ENCODE data around the gene CDC25A. TPM values are rescaled to one million over a fixed set of nuclear protein-coding genes. Genes with fewer than 3 reads are reported as not detected.

CDC25A gene
- under 1 TPM in 1 of 2 donors, not detected in 1; 0.33 TPM for total RNA-seq

DNA sequence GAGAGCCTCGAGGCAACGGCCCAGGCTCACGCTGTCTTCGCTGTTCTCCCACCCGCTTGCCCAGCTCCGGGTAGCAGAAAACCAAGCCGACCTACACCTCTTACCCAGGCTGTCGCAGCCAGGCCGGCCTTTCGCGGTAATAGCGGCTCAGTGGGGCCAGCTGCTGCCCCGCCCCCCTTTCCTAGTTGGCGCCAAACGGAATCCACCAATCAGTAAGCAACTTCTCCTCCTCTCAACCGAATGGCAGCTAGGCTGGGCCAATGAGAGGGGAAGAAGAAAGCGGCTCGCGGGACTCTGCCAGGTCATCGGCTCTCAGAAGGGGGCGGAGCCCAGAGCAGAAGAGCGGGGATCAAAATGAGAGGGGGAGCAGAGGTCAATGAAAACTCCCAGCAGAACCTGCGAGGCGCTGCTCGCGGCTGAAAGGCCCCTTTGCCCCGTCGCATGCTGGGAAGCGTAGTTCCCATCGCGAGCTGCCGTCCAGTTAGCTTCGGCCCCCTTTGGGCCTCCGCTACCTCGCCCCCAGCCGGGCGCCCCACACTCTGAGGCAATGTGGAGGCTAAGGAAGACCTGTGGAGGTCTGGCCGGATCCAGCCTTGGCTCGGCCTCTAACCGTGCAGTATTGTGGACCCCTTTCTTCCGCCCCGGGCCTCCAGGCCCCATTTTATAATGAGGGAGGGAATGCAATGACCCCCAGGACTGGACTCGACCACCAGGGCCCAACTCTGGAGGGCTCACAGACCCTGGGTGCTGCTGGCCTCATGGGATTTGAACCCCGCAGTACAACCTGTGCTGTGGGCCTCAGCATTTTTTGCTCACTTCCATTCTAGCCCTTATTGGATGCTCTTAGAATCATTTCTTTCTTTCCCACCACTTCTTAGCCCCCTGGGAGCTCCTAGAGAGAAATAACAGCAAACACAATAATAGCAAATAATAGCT lies at the start of gene CDC25A:
Gene CDC25A, minus strand, starts transcription at position 152 of the 936 bp plus-strand sequence. CDS start 470 bp downstream, outside the sequence.
- ATAC-seq (peak; percentile 99), DNase-seq (peak; percentile 97 to 99 (median 98))
- WGBS, 2 donors: 7 to 28% methylated on average over 14 to 44 of the region's 44 CpGs
- no peaks in the 10 kb centered on the region for H3K36me3 ChIP-seq (replicated peaks in 1 of 2; ENCODE audit: insufficient read depth in 1 of 2, low read depth in 2 of 2)
- TF ChIP-seq POLR2A (IDR thresholded peaks at IDR 0.05): no peak
- TF ChIP-seq CTCF (IDR thresholded peaks at IDR 0.05): peak in 1 of 7 experiments; percentile 2
- peak within 1 kb of the TSS; percentile 44 to 55 for H3K4me3 ChIP-seq
- no peaks in the 10 kb centered on the region for H3K27me3 ChIP-seq
- no peaks in the 10 kb centered on the region for H3K9me3 ChIP-seq
- H3K4me1 ChIP-seq: peaks cover 15% of the 10 kb centered on the region
- H3K27ac ChIP-seq: peak within 1 kb of the TSS in 3 of 4 donors; percentile 30 to 81 (median 49)
- intact Hi-C loops (cut with DNase I): no loop called here

GRCh38 chr3:48236531-48236930 lies 48.3 kb upstream of the CDC25A start:
- ATAC-seq: no peak
- Histone ChIP-seq H3K4me3 (no peak overlapping the region), H3K27ac (no peak overlapping the region), H3K4me1 (peaks cover 21% of the 10 kb centered on the region), H3K27me3 (no peaks in the 10 kb centered on the region), H3K9me3 (no peaks in the 10 kb centered on the region), H3K36me3 (replicated peaks in 1 of 2; ENCODE audit: insufficient read depth in 1 of 2, low read depth in 2 of 2) (no peaks in the 10 kb centered on the region)
- TF ChIP-seq CTCF (IDR thresholded peaks at IDR 0.05): no peak
- TF ChIP-seq POLR2A (IDR thresholded peaks at IDR 0.05): no peak
- 56 to 64% methylated on average over 1 of the region's 1 CpG for WGBS, 2 donors
- no peak for DNase-seq
- intact Hi-C loops (cut with DNase I): no loop called here

DNA sequence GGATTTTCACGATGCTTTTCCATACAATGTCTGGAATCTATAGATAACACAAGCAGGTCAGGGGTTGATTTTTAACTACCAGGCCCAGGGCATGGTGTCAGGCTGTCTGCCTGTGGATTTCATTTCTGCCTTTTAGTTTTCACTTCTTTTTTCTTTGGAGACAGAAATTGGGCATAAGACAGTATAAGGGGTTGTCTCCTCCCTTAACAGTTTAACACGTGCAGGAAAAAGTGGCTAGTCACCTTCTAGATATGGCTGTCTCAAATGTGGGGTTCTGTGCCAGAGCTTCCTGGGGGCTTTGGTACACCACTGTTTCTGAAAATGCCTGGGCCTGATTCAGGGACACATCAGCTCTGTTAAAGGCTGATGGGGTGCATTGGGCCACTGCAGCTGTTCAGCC lies 45.3 kb upstream of the CDC25A start:
- peaks cover 19% of the 10 kb centered on the region for H3K4me1 ChIP-seq
- H3K27ac ChIP-seq: peak overlapping the region in 2 of 4 donors; percentile 64 to 72
- intact Hi-C loops (cut with DNase I): no loop called here

GRCh38 chr3:48232734-48233133 lies 44.5 kb upstream of the CDC25A start:
- peaks cover 19% of the 10 kb centered on the region for H3K4me1 ChIP-seq
- peak; percentile 92 for ATAC-seq

More for the DNA sequence above, 45.3 kb upstream of the CDC25A start:
- 37 to 38% methylated on average over 2 of the region's 2 CpGs for WGBS, 2 donors
- Histone ChIP-seq H3K36me3 (replicated peaks in 1 of 2; ENCODE audit: insufficient read depth in 1 of 2, low read depth in 2 of 2) (no peaks in the 10 kb centered on the region), H3K27me3 (no peaks in the 10 kb centered on the region), H3K9me3 (no peaks in the 10 kb centered on the region), H3K4me3 (no peak overlapping the region)
- no peak for ATAC-seq
- TF ChIP-seq POLR2A (IDR thresholded peaks at IDR 0.05): no peak
- no peak for TF ChIP-seq CTCF (IDR thresholded peaks at IDR 0.05)
- no peak for DNase-seq

More at GRCh38 chr3:48232734-48233133, 44.5 kb upstream of the CDC25A start:
- intact Hi-C loops (cut with DNase I): no loop called here
- Histone ChIP-seq H3K27ac (peak overlapping the region; percentile 40 to 72 (median 66)), H3K4me3 (no peak overlapping the region), H3K9me3 (no peaks in the 10 kb centered on the region), H3K36me3 (replicated peaks in 1 of 2; ENCODE audit: insufficient read depth in 1 of 2, low read depth in 2 of 2) (no peaks in the 10 kb centered on the region), H3K27me3 (no peaks in the 10 kb centered on the region)
- WGBS, 2 donors: 15% methylated on average over 6 of the region's 6 CpGs
- peak; percentile 82 to 92 (median 87) for DNase-seq
- TF ChIP-seq POLR2A (IDR thresholded peaks at IDR 0.05) (no peak), CTCF (IDR thresholded peaks at IDR 0.05) (peak; percentile 27 to 82 (median 65))

Data from body of pancreas (tissue), 4 donors.